Measurements from ENCODE around the gene TMEM131. TPM values are rescaled to one million over a fixed set of nuclear protein-coding genes. Genes with fewer than 3 reads are reported as not detected.
A peak's percentile ranks its signal among the peaks of the same experiment; 100 is the strongest.

Gene TMEM131
- total and polyA plus RNA-seq, 10 of the 15 experiments (the other 5 are each of a cell fraction or from before 2014, with no cell fraction given) = 6.0 to 48.2 (median 23.2) TPM

DNA sequence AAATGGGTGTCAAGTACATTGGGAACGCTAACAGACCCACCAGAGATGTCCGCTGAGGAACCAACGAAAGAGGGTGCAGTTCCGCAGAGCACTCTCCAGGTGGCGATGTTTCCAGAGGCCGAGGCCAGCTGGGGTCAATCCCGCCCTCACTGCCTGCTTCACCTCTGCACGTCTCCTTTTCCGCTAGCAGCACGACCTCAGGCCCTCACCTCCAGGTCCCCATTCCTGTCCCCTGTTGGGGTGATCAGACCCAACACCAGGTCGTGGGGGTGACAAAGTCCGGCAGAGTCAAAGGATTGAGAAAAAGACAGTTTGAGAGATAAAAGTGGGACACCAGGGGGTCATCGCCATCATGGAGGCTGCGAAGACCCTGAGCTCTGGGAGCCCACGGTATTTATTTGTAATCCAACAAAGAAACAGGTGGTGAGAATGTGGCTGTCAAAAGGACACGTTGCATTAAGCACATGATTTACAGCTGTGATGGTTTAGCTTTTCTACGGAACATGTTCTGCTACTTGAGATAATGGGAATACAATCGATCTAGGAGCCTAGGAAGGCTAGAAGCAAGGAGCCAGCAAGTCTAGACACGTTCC, 255.1 kb downstream of the TMEM131 start (continued):
- TF ChIP-seq, protein P1, sequence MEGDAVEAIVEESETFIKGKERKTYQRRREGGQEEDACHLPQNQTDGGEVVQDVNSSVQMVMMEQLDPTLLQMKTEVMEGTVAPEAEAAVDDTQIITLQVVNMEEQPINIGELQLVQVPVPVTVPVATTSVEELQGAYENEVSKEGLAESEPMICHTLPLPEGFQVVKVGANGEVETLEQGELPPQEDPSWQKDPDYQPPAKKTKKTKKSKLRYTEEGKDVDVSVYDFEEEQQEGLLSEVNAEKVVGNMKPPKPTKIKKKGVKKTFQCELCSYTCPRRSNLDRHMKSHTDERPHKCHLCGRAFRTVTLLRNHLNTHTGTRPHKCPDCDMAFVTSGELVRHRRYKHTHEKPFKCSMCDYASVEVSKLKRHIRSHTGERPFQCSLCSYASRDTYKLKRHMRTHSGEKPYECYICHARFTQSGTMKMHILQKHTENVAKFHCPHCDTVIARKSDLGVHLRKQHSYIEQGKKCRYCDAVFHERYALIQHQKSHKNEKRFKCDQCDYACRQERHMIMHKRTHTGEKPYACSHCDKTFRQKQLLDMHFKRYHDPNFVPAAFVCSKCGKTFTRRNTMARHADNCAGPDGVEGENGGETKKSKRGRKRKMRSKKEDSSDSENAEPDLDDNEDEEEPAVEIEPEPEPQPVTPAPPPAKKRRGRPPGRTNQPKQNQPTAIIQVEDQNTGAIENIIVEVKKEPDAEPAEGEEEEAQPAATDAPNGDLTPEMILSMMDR (IDR thresholded peaks at IDR 0.05 in 2 of 3, conservative IDR thresholded peaks at IDR 0.05 in 1 of 3; ENCODE audit: control insufficient read depth in 2 of 3, extremely low read depth in 1 of 3, insufficient read depth in 1 of 3, low read depth in 3 of 3, low read length in 3 of 3) = peak; percentile 84 to 92 (median 87)
- TF ChIP-seq POLR2AphosphoS2 (IDR thresholded peaks at IDR 0.05; ENCODE audit: low read depth, low read length) (no peak), YY1 (IDR thresholded peaks at IDR 0.05; ENCODE audit: low read depth, low read length) (peak; percentile 62; the same call in 1 of the 2 replicates), PML (IDR thresholded peaks at IDR 0.05; ENCODE audit: low read length) (no peak), TAF1 (IDR thresholded peaks at IDR 0.05; ENCODE audit: borderline replicate concordance, low read depth, low read length) (no peak), RCOR1 (conservative IDR thresholded peaks at IDR 0.05; ENCODE audit: low read depth, low read length) (no peak), SMC3 (IDR thresholded peaks at IDR 0.05; ENCODE audit: borderline replicate concordance, low read length) (peak; percentile 80), POLR2A (IDR thresholded peaks at IDR 0.05; ENCODE audit: low read depth, low read length) (no peak), NRF1 (conservative IDR thresholded peaks at IDR 0.05; ENCODE audit: low read depth, low read length) (no peak), MEF2A (IDR thresholded peaks at IDR 0.05; ENCODE audit: insufficient read depth, low read depth, low read length) (no peak), ZBED1 (IDR thresholded peaks at IDR 0.05; ENCODE audit: borderline replicate concordance) (no peak), JUNB (IDR thresholded peaks at IDR 0.05) (no peak)
- TF ChIP-seq, protein P2, sequence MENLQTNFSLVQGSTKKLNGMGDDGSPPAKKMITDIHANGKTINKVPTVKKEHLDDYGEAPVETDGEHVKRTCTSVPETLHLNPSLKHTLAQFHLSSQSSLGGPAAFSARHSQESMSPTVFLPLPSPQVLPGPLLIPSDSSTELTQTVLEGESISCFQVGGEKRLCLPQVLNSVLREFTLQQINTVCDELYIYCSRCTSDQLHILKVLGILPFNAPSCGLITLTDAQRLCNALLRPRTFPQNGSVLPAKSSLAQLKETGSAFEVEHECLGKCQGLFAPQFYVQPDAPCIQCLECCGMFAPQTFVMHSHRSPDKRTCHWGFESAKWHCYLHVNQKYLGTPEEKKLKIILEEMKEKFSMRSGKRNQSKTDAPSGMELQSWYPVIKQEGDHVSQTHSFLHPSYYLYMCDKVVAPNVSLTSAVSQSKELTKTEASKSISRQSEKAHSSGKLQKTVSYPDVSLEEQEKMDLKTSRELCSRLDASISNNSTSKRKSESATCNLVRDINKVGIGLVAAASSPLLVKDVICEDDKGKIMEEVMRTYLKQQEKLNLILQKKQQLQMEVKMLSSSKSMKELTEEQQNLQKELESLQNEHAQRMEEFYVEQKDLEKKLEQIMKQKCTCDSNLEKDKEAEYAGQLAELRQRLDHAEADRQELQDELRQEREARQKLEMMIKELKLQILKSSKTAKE (IDR thresholded peaks at IDR 0.05; ENCODE audit: low read depth, poor library complexity, severe bottlenecking) = no peak
- TF ChIP-seq, protein P3, sequence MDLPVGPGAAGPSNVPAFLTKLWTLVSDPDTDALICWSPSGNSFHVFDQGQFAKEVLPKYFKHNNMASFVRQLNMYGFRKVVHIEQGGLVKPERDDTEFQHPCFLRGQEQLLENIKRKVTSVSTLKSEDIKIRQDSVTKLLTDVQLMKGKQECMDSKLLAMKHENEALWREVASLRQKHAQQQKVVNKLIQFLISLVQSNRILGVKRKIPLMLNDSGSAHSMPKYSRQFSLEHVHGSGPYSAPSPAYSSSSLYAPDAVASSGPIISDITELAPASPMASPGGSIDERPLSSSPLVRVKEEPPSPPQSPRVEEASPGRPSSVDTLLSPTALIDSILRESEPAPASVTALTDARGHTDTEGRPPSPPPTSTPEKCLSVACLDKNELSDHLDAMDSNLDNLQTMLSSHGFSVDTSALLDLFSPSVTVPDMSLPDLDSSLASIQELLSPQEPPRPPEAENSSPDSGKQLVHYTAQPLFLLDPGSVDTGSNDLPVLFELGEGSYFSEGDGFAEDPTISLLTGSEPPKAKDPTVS (IDR thresholded peaks at IDR 0.05; ENCODE audit: low read depth, low read length) = no peak

Measured in GM12878 (cell line).